Neutrophil (primary cell): ENCODE measurements around the gene ILRUN.
"Not testable (repeated sequence)": the region's sequence is repeated elsewhere in the genome, so short reads cannot be mapped to it uniquely, and the experiment has no call there.

Experiments
- H3K27ac ChIP-seq: fragments of 200-600 bp; sonication (generic); 2 replicates; pipeline ENCODE4 v1.5.1; 2016; ENCODE audit warnings: mild to moderate bottlenecking, moderate library complexity
- H3K27me3 ChIP-seq: fragments of 200-600 bp; sonication (generic); 2 replicates; pipeline ENCODE4 v1.6.0; 2016; ENCODE audit warnings: mild to moderate bottlenecking
- H3K36me3 ChIP-seq: fragments of 200-600 bp; sonication (generic); 2 replicates; pipeline ENCODE4 v1.5.1; 2017
- H3K4me1 ChIP-seq, 2 experiments: fragments of 200-600 bp in 1 of 2; sonication (generic) in 1 of 2; 1 replicate in 1 of 2; 2 replicates in 1 of 2; pipeline versions ENCODE4 v1.5.1 to v1.6.1; 2013 to 2016; ENCODE audit warnings: low read depth in 1 of 2, low read length in 1 of 2, mild to moderate bottlenecking in 1 of 2, moderate library complexity in 1 of 2; ENCODE audit not compliant: control insufficient read depth in 1 of 2, insufficient read depth in 1 of 2
- H3K4me3 ChIP-seq, 2 experiments: fragments of 200-600 bp in 1 of 2; sonication (generic) in 1 of 2; 1 replicate in 1 of 2; 2 replicates in 1 of 2; pipeline ENCODE4 v1.5.1; 2013 to 2016; ENCODE audit warnings: low read depth in 1 of 2, low read length in 1 of 2, mild to moderate bottlenecking in 1 of 2, moderate library complexity in 1 of 2
- H3K9me3 ChIP-seq: fragments of 200-600 bp; sonication (generic); 2 replicates; pipeline ENCODE4 v1.5.1; 2016
- TF ChIP-seq, protein P1 (sequence below): fragments of 200-600 bp; sonication (generic); IDR thresholded peaks from 2 replicates; pipeline ENCODE4 v1.5.1; 2016; ENCODE audit warnings: antibody characterized with exemption

Gene ILRUN

DNA sequence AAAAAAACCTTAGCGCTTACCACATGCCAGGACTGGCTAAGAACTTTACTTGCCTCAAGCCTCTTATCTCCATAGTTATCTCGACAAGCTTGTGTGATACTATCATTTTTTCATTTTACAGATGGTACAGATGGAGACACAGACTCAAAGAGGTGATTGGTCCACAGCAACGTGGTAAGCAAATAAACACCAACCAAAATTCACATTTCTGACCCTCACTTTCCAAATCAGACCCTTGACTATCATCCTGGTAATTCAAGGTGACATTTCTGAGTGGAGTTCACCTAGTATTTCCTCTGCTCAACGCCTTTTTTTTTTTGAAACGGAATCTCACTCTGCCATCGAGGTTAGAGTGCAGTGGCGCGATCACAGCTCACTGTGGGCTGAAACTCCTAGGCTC is 25.9 kb upstream of the ILRUN start:
- no peak overlapping the region for H3K27ac ChIP-seq
- H3K4me3 ChIP-seq, result no peak overlapping the region
- no peaks in the 10 kb centered on the region for H3K36me3 ChIP-seq
- TF ChIP-seq, protein P1, sequence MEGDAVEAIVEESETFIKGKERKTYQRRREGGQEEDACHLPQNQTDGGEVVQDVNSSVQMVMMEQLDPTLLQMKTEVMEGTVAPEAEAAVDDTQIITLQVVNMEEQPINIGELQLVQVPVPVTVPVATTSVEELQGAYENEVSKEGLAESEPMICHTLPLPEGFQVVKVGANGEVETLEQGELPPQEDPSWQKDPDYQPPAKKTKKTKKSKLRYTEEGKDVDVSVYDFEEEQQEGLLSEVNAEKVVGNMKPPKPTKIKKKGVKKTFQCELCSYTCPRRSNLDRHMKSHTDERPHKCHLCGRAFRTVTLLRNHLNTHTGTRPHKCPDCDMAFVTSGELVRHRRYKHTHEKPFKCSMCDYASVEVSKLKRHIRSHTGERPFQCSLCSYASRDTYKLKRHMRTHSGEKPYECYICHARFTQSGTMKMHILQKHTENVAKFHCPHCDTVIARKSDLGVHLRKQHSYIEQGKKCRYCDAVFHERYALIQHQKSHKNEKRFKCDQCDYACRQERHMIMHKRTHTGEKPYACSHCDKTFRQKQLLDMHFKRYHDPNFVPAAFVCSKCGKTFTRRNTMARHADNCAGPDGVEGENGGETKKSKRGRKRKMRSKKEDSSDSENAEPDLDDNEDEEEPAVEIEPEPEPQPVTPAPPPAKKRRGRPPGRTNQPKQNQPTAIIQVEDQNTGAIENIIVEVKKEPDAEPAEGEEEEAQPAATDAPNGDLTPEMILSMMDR, result no peak
- no peaks in the 10 kb centered on the region for H3K27me3 ChIP-seq
- H3K4me1 ChIP-seq, result peaks cover 0 to 4% of the 10 kb centered on the region in 2 experiments
- no peaks in the 10 kb centered on the region for H3K9me3 ChIP-seq

DNA sequence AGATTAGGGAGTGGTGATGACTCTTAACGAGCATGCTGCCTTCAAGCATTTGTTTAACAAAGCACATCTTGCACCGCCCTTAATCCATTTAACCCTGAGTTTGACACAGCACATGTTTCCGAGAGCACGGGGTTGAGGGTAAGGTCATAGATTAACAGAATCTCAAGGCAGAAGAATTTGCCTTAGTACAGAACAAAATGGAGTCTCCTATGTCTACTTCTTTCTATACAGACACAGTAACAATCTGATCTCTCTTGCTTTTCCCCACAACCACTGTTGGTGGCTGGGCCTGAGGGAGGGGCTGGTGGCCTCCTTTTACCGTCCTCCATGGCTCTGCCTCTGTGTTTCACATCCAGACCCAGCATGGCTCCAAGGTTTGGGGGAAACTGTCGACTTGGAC is 23.6 kb upstream of the ILRUN start:
- H3K9me3 ChIP-seq, H3K4me3 ChIP-seq, H3K36me3 ChIP-seq, H3K4me1 ChIP-seq, H3K27ac ChIP-seq, H3K27me3 ChIP-seq: not testable (repeated sequence)

DNA sequence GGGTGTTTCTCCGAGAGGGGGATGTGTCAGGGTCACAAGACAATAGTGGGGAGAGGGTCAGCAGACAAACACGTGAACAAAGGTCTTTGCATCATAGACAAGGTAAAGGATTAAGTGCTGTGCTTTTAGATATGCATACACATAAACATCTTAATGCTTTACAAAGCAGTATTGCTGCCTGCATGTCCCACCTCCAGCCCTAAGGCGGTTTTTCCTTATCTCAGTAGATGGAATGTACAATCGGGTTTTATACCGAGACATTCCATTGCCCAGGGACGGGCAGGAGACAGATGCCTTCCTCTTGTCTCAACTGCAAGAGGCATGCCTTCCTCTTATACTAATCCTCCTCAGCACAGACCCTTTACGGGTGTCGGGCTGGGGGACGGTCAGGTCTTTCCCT is 23.1 kb upstream of the ILRUN start:
- not testable (repeated sequence) for H3K4me1 ChIP-seq, H3K9me3 ChIP-seq, H3K4me3 ChIP-seq, H3K27me3 ChIP-seq, H3K36me3 ChIP-seq, H3K27ac ChIP-seq

DNA sequence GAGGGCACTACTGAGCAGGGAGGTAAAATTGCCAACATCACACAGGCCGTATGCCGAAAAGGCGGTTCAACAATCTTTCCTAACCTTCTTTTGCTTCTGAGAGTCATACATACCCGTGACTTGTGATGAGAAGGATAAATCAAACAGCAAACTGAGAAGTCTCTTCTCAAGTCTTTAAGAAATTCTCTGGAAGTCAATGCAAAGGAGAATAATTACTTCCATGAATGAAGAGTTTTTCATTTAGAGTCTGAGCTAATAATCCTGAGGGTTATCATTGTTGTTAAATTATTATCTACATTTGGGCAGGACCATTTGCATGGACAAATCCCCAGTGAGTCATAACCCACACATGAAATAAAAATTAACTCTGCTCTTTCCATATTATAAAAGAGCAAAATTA is 22.4 kb upstream of the ILRUN start:
- Histone ChIP-seq H3K27me3 (no peaks in the 10 kb centered on the region), H3K27ac (no peak overlapping the region), H3K4me3 (no peak overlapping the region), H3K4me1 (peaks cover 0 to 4% of the 10 kb centered on the region in 2 experiments), H3K9me3 (no peaks in the 10 kb centered on the region), H3K36me3 (no peaks in the 10 kb centered on the region)
- TF ChIP-seq, protein P1, result no peak

DNA sequence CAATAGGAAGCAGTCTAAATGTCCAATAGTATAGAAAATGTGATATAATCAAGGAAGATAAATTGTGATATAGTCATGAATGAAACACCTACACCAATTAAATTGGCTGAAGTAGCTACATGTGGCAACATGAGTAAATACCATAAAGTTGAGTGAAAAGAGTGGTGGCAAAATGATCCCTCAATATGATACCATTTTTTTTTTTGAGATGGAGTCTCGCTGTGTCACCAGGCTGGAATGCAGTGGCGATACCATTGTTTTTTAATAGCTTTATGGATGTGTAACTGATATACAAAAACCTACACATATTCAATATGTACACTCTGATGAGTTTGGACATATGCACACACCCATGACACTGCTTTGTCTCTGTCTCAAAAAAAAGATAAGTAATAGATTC is 20.9 kb upstream of the ILRUN start:
- TF ChIP-seq, protein P1, result no peak
- Histone ChIP-seq H3K4me1 (peaks cover 0 to 4% of the 10 kb centered on the region in 2 experiments), H3K27me3 (no peaks in the 10 kb centered on the region), H3K4me3 (no peak overlapping the region), H3K27ac (no peak overlapping the region), H3K9me3 (no peaks in the 10 kb centered on the region), H3K36me3 (no peaks in the 10 kb centered on the region)

DNA sequence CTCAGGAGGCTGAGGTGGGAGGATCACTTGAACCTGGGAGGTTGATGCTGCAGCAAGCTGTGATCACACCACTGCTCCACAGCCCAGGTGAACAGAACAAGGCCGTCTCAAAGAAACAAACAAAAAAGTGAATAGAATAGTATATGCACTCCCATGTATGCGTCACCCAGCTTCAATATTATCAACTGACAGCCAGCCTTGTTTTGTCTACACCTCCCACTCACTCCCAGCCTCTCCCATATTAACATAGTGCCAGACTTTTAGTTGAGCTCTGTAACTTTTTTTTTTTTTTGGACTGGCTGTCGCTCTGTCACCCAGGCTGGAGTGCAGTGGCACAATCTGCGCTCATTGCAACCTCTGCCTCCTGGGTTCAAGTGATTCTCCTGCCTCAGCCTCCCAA is 18.1 kb upstream of the ILRUN start:
- no peak overlapping the region for H3K4me3 ChIP-seq
- TF ChIP-seq, protein P1, result no peak
- H3K36me3 ChIP-seq, result no peaks in the 10 kb centered on the region
- peaks cover 0 to 4% of the 10 kb centered on the region in 2 experiments for H3K4me1 ChIP-seq
- H3K27me3 ChIP-seq, result no peaks in the 10 kb centered on the region
- H3K9me3 ChIP-seq, result no peaks in the 10 kb centered on the region
- H3K27ac ChIP-seq, result no peak overlapping the region

DNA sequence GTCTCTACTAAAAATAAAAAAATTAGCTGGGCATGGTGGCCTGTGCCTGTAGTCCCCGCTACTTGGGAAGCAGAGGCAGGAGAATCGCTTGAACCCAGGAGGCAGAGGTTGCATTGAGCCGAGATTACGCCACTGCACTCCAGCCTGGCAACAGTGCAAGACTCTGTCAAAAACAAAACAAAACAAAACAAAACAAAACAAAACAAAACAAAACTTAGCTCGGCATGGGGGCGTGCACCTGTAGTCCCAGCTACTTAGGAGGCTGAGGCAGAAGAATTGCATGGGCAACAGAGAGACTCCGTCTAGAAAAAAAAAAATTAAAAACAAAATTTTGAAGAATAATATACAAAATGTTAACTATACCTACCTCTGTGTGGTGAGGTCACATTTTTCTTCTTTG is 16.3 kb upstream of the ILRUN start:
- not testable (repeated sequence) for H3K27ac ChIP-seq

More for the DNA sequence above, 16.3 kb upstream of the ILRUN start:
- H3K36me3 ChIP-seq, H3K4me3 ChIP-seq, H3K27me3 ChIP-seq, H3K9me3 ChIP-seq, H3K4me1 ChIP-seq: not testable (repeated sequence)
